HG02981 (cell line): ENCODE measurements around the gene PTPN4.
A peak's percentile ranks its signal among the peaks of the same experiment; 100 is the strongest.

Source experiments
- ATAC-seq: cut with Tn5 transposase; IDR thresholded peaks from one replicate; pipeline ENCODE4 v1.9.1; 2021; ENCODE audit warnings: mild to moderate bottlenecking, moderate library complexity; ENCODE audit not compliant: unreplicated experiment

Gene PTPN4

GRCh38 chr2:119730671-119731177, 29.0 kb upstream of the PTPN4 start:
- ATAC-seq = no peak

- no peak for ATAC-seq
Measured at GRCh38 chr2:119731983-119732382, 27.7 kb upstream of the PTPN4 start.

GRCh38 chr2:119732601-119733164, 27.0 kb upstream of the PTPN4 start:
- no peak for ATAC-seq

- ATAC-seq = no peak
Measured at GRCh38 chr2:119734047-119734446, 25.7 kb upstream of the PTPN4 start.

- ATAC-seq = no peak
Measured at GRCh38 chr2:119735565-119735964, 24.2 kb upstream of the PTPN4 start.

- ATAC-seq = no peak
Measured at GRCh38 chr2:119736021-119736420, 23.7 kb upstream of the PTPN4 start.

- no peak for ATAC-seq
Measured at GRCh38 chr2:119739580-119740255, 20.0 kb upstream of the PTPN4 start.

GRCh38 chr2:119741001-119741400, 18.7 kb upstream of the PTPN4 start:
- ATAC-seq = no peak

- no peak for ATAC-seq
Measured at GRCh38 chr2:119741868-119742267, 17.9 kb upstream of the PTPN4 start.

- ATAC-seq = no peak
Measured at GRCh38 chr2:119744335-119744939, 15.3 kb upstream of the PTPN4 start.

- ATAC-seq = no peak
Measured at GRCh38 chr2:119745566-119745965, 14.2 kb upstream of the PTPN4 start.

- no peak for ATAC-seq
Measured at GRCh38 chr2:119746836-119747686, 12.7 kb upstream of the PTPN4 start.

GRCh38 chr2:119748135-119748534, 11.6 kb upstream of the PTPN4 start:
- ATAC-seq = no peak

- no peak for ATAC-seq
Measured at GRCh38 chr2:119749477-119750012, 10.2 kb upstream of the PTPN4 start.

- ATAC-seq = no peak
Measured at GRCh38 chr2:119751706-119752105, 8.0 kb upstream of the PTPN4 start.

GRCh38 chr2:119753041-119753929, 6.4 kb upstream of the PTPN4 start:
- peak; percentile 47 for ATAC-seq

GRCh38 chr2:119753930-119754321, 5.8 kb upstream of the PTPN4 start:
- ATAC-seq = no peak

- no peak for ATAC-seq
Measured at GRCh38 chr2:119755906-119756305, 3.8 kb upstream of the PTPN4 start.

GRCh38 chr2:119756837-119757236, 2.9 kb upstream of the PTPN4 start:
- ATAC-seq = no peak

- no peak for ATAC-seq
Measured at GRCh38 chr2:119758881-119759450, 756 bp upstream of the PTPN4 start.
